ENCODE measurements around the gene SLC25A21.

The SLC25A21 gene

GRCh38 chr14:37201724-37202123 lies 29.3 kb upstream of the SLC25A21 start (continued):
- TF ChIP-seq PRDM4 (tag by site-specific recombination; IDR thresholded peaks at IDR 0.05) (no peak), ZNF133 (tag by site-specific recombination; IDR thresholded peaks at IDR 0.05) (no peak), ZNF394 (tag by site-specific recombination; IDR thresholded peaks at IDR 0.05; ENCODE audit: borderline replicate concordance) (no peak), CTCF (tag by site-specific recombination; IDR thresholded peaks at IDR 0.05) (no peak)

GRCh38 chr14:37198907-37199306 lies 26.5 kb upstream of the SLC25A21 start:
- Histone ChIP-seq H3K36me3 (ENCODE audit: control insufficient read depth in 2 of 2, insufficient read depth in 1 of 2, low read length in 2 of 2) (no peaks in the 10 kb centered on the region), H3K4me3 (ENCODE audit: low read depth, low read length) (no peak overlapping the region; the same call in none of the 2 replicates), H3K4me1 (ENCODE audit: control insufficient read depth, insufficient read depth, low read length) (peaks cover 7% of the 10 kb centered on the region; the same call in 1 of the 2 replicates), H3K9me3 (ENCODE audit: control insufficient read depth, insufficient read depth, low read depth, low read length) (no peaks in the 10 kb centered on the region), H3K27ac (ENCODE audit: extremely low read depth, low read depth, low read length) (no peak overlapping the region)
- POLR2A ChIA-PET, result interaction anchor here (2.8 kb wide), 1 partner anchor 27 kb away, joined by 10 read pairs; the partner anchor contains the start of gene SLC25A21
- CTCF ChIA-PET, result interaction anchor here (1.3 to 4.2 kb wide), 3 partner anchors 33 to 81 kb away, joined by 4 to 14 read pairs (median 4); no protein-coding TSS in a partner anchor
- TF ChIP-seq ZNF664 (tag by site-specific recombination; IDR thresholded peaks at IDR 0.05) (no peak), ZNF785 (tag by site-specific recombination; IDR thresholded peaks at IDR 0.05) (no peak), GLIS2 (tag by site-specific recombination; IDR thresholded peaks at IDR 0.05) (no peak), HOXA7 (CRISPR knock-in tag; IDR thresholded peaks at IDR 0.05; ENCODE audit: borderline replicate concordance) (no peak), ZNF19 (tag by site-specific recombination; IDR thresholded peaks at IDR 0.05; ENCODE audit: low read depth) (no peak), ZFP37 (tag by site-specific recombination; IDR thresholded peaks at IDR 0.05) (no peak), ZFHX2 (tag by site-specific recombination; conservative IDR thresholded peaks at IDR 0.05) (no peak), ZNF24 (tag by site-specific recombination; IDR thresholded peaks at IDR 0.05) (no peak), ZNF26 (tag by site-specific recombination; IDR thresholded peaks at IDR 0.05) (no peak), ZNF239 (tag by site-specific recombination; IDR thresholded peaks at IDR 0.05) (no peak), ZNF121 (tag by site-specific recombination; IDR thresholded peaks at IDR 0.05) (no peak), ZNF518A (tag by site-specific recombination; conservative IDR thresholded peaks at IDR 0.05; ENCODE audit: low read depth) (no peak), ZNF23 (tag by site-specific recombination; IDR thresholded peaks at IDR 0.05; ENCODE audit: borderline replicate concordance) (no peak), IKZF3 (tag by site-specific recombination; IDR thresholded peaks at IDR 0.05) (no peak), ZEB2 (tag by site-specific recombination; IDR thresholded peaks at IDR 0.05) (no peak), PRDM1 (tag by site-specific recombination; IDR thresholded peaks at IDR 0.05) (no peak)
